Measurements from ENCODE around the gene CETN2. TPM values are rescaled to one million over a fixed set of nuclear protein-coding genes. Genes with fewer than 3 reads are reported as not detected.

CETN2 gene
- total and polyA plus RNA-seq, 2 donors (not counting 3 experiments of a cell fraction or from before 2014, with no cell fraction given) = 15.4 to 28.2 TPM

- H3K9me1 ChIP-seq (replicated peaks; ENCODE audit: control insufficient read depth, extremely low read depth, insufficient read depth, low read length) = no peaks in the 10 kb centered on the region
- no peak overlapping the region for H3K9ac ChIP-seq (replicated peaks; ENCODE audit: extremely low read depth, insufficient read depth, low read length)
- H3K27me3 ChIP-seq (ENCODE audit: control insufficient read depth in 2 of 2, insufficient read depth in 2 of 2, low read length in 2 of 2) = no peaks in the 10 kb centered on the region
- no peak overlapping the region for H3K27ac ChIP-seq (ENCODE audit: insufficient read depth, low read depth, low read length)
- H3K79me2 ChIP-seq (ENCODE audit: control insufficient read depth, insufficient read depth, low read length) = peaks cover 39% of the 10 kb centered on the region
- H3K36me3 ChIP-seq (ENCODE audit: control insufficient read depth in 2 of 2, extremely low read depth in 1 of 2, insufficient read depth in 2 of 2, low read length in 2 of 2) = no peaks in the 10 kb centered on the region
- ChIA-PET POLR2A (no interaction called here), CTCF (no interaction called here)
- H3K4me3 ChIP-seq (replicated peaks in 1 of 3; ENCODE audit: insufficient read depth in 1 of 3, low read depth in 1 of 3, low read length in 3 of 3) = no peak overlapping the region
- dilution Hi-C loops (cut with MboI; ENCODE audit: extremely low pct_ligation_motif_present, low sequenced_read_pairs) (no loop called here), intact Hi-C loops (cut with micrococcal nuclease) (no loop called here)
- no peaks in the 10 kb centered on the region for H3K9me3 ChIP-seq (replicated peaks; ENCODE audit: control insufficient read depth, insufficient read depth, low read length)
- FAIRE-seq (no peak), DNase-seq (ENCODE audit: low read depth, low spot score) (no peak)
- no peak for TF ChIP-seq CTCF (IDR thresholded peaks at IDR 0.05; ENCODE audit: extremely low read depth in 1 of 2, insufficient read depth in 1 of 2, low read depth in 1 of 2, low read length in 2 of 2)
- TF ChIP-seq MAX (IDR thresholded peaks at IDR 0.05; ENCODE audit: insufficient read depth, insufficient read length) = no peak
- TF ChIP-seq GATA2 (IDR thresholded peaks at IDR 0.05; ENCODE audit: insufficient read depth, insufficient read length, low read depth, low read length) = no peak
- no peak for TF ChIP-seq POLR2A (IDR thresholded peaks at IDR 0.05; ENCODE audit: low read depth, low read length)
- no peak for TF ChIP-seq MYC (IDR thresholded peaks at IDR 0.05; ENCODE audit: low read depth, low read length)
- no peak for TF ChIP-seq POLR2AphosphoS5 (IDR thresholded peaks at IDR 0.05; ENCODE audit: insufficient read depth, low read depth, low read length)
- TF ChIP-seq FOS (IDR thresholded peaks at IDR 0.05; ENCODE audit: borderline replicate concordance, insufficient read depth, low read length) = no peak
- no peaks in the 10 kb centered on the region for H4K20me1 ChIP-seq (replicated peaks; ENCODE audit: control insufficient read depth, extremely low read depth, insufficient read depth, low read length)
- no peak overlapping the region for H3K4me2 ChIP-seq (ENCODE audit: insufficient read depth, low read length)
- H2AFZ ChIP-seq (ENCODE audit: low read depth, low read length) = no peak overlapping the region
- BruUV-seq (replicated peaks) = no TSS peak
- H3K4me1 ChIP-seq (ENCODE audit: control insufficient read depth, extremely low read depth, insufficient read depth, low read length) = peaks cover 18% of the 10 kb centered on the region
These were observed 2.0 kb upstream of the CETN2 start for GRCh38 chrX:152832520-152832919.
